Right lung (tissue), 5 donors: ENCODE data around the gene WNT7A. TPM values are rescaled to one million over a fixed set of nuclear protein-coding genes. Genes with fewer than 3 reads are reported as not detected.

Experiments
- DNase-seq, 2 donors: peaks; one replicate each; pipeline ENCODE4 v3.0.0-alpha.2; 2013
- polyA plus RNA-seq, 5 donors: library from polyadenylated mRNA; unstranded; fragments of 120-200 nt; gene quantifications; one replicate each; pipeline versions ENCODE4 v1.2.1 to v1.2.3, GENCODE V29; 2013; ENCODE audit warnings: inconsistent platforms in 1 of 5, low replicate concordance in 1 of 5; ENCODE audit not compliant: insufficient read length in 5 of 5, insufficient read depth in 1 of 5

WNT7A gene
- polyA plus RNA-seq, 5 donors = 0.44 to 1.5 (median 0.79) TPM

DNA sequence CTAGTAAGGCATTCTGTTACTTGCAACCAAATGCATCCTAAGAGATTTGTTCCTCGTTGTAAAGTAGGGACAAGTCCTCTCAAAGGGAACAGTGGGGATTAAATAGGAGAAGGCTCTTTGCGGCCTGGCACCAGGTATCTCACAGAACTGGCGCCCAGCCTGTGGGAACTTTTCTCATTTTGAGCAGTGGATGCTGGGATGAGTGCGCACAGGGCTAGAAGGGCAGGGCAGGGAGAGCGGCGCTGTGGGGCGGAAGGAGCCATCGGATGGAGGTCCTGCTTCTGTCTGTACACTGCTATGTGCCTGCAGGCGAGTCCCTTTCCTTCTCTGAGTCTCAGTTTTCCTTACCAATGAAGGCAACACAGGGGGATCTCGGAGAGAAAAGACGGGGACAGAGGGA lies 50.6 kb downstream of the WNT7A start:
- no peak for DNase-seq

DNA sequence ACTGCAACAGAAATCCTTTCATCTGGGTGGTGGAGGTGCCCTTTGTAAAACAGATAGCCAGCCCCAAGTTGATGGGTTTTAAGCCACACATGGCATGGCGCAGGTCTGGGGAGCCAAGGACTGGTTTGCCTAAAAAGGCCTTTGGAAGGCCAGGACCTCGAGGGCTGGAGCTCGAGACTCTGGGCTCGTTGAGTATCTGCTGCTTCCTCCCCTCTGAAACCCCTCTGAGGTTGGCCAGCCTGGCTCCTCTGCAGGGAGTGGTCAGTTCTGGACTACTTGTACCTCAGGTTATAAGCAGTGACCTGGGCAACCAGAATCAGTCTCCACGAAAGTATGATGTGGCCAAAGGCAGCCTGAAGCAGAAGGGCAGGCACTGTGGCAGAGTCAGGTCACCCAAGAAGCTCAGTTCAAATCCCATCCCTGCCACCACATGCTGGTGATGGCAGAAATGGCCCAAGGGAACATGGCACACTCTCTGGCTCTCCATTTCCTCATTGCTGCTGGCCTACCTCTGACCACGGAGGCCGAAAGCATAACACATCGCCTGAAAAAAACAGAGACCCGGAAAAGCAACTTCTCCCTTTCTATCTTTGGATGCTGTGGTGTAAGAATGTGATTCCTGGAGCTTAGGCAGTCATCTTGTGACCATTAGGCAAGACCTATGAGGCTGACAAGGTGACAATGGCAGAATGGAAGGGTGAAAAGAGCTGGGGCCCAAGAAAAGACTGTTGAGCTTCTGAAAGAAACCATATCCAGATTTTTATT lies 51.2 kb downstream of the WNT7A start:
- no peak for DNase-seq

DNA sequence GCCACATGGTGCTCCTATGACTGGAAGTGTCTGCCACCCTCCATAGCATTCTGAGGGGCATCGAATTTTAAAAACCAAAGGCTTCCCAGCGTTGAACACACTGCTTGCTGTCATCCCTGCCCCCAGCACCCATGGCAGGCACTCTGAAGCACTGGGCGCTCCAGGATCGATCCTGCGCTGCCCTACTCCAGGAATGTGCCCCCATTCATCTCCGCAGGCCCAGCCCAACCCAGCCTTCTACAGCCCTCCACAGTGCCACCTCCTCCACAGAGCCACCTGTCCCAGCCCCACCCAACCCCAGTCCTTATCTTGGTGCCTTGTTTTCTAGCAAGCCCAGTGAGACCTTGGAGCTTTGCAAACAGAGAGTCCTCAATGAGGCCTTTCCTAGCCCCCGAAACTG lies 52.2 kb downstream of the WNT7A start:
- DNase-seq = no peak

DNA sequence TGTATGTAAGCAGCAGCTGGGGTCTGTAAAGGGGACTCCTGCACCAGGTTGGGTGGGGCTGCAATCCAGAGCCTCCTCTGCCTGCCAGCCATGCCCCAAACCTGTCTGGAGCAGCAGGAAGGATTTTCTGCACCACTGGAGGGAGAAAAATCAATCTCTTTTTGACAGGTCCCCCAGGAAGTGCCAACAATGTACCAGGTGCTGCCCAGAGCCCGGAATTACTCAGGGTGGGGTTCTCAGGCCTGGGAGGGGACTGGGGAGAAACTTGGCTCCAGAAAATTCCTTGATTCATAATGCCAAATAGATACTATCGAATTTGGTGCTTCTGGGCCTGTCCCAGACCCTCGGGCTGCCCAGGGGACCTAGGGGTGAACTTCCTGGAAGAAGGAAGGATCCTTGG lies 52.6 kb downstream of the WNT7A start:
- DNase-seq = no peak

DNA sequence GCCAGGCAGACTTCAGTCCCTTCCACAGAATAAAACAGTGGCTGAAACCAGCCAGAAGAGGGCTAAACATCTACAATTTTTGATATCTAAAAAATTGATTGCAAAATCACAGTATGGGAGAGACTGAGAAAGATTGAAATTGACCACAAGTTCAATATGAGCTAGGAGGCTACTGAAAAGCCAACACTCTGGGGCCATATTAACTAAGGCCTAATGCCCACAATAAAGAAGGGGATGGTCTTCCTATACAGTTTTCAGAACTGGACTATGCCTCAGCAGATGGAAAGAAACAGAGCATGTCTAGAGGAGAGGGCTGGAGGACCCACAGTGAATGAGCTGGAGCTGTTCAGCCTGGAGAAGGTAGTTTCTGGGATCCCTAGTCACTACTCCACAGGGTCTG lies 53.2 kb downstream of the WNT7A start:
- DNase-seq = no peak

DNA sequence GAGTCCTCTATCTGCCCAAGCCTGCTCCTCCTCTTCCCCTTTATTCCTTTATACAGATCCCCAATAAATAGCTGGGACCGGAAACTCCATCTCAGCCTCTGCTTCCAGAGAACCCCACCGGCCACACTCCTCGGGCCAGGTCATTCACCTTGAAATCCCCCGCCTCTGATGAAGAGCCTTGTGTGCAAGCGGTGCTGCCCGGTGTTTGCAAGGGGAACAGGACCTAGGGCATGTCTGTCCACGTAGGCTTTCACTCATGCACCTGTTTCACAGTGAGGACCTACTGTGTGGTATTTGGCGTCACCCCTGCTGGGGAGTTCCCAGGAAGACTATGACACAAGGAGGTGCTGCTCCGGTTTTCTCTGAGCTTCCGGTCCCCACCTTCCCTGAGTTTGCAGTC lies 54.0 kb downstream of the WNT7A start:
- DNase-seq = no peak

DNA sequence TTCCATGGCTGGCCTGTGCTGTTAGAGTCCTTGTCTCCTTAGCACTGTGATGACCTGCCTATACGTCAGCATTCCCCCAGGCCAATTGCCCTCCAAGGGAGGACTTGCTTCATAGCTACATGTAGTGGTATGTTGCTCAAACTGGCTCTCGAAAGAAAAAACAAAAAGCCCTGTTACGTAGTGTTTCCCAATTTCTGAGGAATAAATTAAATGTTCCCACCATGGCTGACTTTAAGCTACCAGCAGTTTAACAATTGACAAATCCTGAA lies 54.6 kb downstream of the WNT7A start:
- no peak for DNase-seq

DNA sequence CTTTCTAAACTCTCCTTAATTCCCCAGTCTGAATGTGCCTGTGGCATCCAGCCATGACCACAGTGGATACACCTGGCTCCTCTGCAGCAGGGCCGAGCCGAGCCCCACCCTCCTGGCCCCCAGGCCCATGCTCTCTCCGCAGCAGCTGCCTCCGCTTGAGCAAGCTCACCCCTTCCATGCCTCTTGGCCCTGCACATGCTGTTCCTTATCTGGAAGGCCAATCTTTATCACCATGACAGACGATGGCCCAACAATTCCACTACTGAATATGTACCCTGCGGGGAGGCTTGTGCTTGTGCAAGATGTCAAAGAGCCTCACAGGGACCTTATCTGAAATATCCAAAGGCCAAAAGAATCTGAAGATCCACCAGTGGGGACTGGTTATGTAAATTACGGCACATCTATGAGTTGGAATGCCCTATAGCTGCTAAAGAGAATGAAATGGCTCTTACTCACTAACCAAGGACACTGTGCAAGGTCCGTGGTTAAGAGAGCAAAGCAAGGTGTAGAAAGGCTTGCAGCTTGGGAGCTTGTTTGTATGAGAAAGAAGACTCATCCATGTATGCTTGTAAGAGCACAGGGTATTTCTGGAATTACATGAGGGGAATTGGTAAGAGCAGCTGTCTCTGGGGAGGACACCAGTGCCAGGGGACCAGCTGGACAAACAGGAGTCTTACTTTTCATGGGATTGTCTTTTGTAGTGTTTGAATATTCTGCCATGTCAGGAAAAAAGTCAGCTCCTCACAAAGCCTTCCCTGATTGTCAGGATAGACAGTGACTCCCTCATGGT lies 55.2 kb downstream of the WNT7A start:
- DNase-seq = no peak

DNA sequence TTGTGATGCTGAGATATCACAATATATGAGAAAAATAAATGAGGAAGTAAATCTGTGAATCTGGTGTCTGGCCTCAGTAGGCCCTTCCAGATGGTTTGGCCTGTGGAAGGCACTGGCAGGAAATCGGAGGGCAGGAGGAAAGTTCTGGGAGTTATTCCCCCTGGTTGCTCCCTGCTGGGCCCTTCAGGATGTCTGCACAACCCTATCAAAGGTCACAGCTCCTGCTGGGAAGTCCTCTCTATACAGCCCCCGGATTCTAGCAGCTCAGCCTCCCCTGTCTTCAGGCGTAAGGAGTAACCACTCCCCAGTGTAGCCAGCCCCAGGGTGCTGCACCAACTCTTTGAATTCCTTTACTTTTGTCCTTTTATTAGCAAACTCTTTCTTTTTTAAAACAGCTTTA lies 56.2 kb downstream of the WNT7A start:
- DNase-seq = no peak

DNA sequence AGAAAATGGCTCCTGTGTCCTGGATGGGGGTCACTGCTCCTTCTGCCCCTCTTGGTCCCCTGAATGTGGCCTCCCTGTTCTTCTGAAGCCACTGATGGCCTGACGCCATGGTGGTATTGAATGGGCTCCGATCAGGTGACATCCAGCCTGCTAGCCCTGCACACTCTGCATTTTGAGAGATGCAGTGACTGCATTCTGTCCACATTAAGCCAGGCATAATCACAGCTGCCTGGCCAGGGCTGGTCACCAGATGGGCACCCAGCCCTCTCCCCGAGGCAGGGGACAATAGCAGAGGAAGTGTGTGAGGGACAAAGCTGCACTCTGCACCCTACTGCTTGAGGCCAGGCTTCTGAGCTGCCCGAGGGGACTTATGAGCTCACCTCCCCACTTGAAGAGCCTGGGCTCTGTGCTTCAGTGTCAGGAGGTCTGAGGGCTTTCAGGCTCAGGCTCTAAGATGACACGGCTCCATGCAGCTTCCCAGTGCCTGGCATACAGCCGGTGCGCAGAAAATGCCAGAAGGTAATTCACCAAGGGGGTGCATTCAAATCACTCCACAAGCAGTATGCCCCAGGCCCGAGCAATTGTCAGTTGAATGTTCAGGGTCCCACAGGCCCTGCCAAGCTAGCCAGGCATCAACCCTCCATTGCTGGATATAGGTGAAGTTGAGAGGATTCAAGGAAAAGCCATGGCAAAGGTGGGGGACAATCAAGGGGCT lies 56.8 kb downstream of the WNT7A start:
- no peak for DNase-seq

DNA sequence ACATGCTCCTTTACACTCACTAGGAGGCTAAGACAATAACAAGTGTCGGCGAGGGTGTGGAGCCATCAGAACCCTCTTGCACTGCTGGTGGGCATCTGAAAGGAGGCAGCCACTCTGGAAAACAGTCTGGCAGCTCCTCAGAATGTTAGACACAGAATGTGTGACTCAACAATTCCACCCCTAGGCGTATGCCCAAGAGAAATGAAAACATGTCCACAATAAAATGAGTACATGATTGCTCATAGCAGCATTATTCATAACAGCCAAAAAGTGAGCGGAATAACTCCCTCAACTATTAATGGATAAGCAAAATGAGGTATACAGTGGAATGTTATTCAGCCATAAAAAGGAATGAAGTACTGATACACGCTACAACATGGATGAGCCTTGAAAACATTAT lies 57.8 kb downstream of the WNT7A start:
- DNase-seq = no peak

DNA sequence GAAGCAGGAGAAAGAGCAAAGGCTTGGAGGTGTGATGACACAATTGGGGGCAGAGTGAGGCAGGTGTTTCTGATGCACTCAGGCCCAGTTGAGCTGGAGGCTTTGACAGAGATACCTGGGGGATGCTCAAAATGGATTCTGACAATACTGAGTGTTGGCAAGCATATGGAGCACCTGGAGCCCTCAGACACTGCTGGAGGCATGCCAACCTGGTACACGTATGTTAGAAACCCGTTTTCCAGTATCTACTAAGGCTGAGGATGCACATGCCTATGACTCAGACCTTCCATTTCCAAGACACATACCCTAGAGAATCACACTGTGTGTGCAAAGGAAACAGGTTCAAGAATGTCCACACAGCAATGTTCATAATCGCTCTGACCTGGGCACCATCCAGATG lies 58.7 kb downstream of the WNT7A start:
- DNase-seq = no peak

DNA sequence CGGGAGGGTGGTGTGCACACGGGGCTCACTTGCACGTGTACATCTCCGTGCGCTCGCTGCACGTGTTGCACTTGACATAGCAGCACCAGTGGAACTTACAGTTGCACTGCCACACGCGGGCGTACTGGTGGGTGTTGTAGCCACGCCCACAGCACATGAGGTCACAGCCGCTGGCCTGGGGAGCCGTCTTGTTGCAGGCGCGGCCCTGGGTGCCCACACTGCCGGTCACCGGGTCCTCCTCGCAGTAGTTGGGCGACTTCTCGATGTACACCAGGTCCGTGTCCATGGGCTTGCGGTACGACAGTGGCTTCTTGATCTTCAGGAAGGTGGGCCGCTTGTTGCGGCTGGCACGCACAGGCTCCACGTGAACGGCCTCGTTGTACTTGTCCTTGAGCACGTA lies 61.0 kb downstream of the WNT7A start:
- no peak for DNase-seq

DNA sequence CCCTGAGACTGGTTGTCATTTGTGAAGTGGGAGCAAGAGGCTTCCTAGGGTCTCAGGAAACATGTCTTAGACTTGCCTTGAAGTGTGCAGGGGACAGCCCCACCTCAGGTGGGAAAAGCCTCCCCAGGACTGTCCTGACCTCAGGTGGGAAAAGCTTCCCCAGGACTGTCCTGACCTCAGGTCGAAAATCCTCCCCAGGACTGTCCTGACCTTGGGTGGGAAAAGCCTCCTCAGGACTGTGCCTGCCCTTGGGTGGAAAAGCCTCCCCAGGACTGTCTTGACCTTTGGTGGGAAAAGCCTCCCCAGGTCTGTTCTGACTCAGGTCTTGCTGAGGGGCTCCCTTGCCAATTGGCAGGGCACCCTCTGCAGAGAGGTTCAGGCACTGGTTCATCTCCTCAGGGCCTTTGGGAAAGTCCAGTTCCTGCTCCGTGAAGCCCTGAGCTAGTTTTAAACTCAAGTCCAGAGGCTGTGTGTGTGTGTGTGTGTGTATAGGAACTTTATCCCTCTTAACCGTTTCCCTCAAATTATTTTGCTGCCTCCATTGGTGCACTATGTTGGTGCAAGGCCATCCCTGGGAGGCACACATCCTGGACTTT lies 64.7 kb downstream of the WNT7A start:
- DNase-seq = no peak

DNA sequence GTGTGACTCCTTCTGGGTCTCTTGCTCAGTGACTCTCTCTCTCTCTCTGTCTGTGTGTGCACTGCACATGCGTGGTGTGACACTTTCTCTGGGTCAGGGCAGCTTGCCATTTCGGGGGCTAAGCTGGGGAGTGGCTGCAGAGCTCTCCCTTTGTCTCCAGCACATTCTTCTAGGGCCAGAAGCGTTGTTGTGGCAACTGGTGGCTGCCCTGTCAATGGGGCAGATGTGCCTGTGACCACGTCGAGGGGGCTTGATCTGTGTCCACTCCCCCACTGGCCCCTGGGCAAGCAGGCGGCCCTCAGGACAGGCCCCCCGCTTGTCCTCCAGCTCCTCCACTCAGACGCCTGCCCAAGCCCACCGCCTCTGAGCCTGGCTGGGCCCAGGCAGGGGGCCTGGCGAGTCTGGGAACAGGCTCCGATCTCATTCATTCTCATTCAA lies 67.8 kb downstream of the WNT7A start:
- no peak for DNase-seq

DNA sequence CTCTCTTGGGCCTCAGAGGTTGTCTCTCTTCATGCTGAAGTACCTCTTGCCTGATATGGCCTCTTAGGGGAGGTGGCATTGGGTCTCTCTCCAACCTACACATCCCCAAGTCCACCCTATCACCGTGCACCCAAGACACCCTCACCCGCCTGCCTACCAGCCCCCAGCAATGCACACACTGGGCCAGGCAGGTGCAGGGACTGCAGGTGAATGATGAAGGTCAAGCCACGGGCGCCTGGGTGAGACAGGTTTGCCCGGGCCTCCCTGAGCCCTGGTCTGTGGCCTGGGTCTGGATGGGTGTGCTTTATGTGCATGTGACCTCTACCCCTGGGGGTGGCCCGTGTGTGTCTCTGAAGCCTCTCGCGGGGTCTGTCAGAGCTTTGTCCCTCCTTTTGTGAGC lies 68.3 kb downstream of the WNT7A start:
- no peak for DNase-seq

DNA sequence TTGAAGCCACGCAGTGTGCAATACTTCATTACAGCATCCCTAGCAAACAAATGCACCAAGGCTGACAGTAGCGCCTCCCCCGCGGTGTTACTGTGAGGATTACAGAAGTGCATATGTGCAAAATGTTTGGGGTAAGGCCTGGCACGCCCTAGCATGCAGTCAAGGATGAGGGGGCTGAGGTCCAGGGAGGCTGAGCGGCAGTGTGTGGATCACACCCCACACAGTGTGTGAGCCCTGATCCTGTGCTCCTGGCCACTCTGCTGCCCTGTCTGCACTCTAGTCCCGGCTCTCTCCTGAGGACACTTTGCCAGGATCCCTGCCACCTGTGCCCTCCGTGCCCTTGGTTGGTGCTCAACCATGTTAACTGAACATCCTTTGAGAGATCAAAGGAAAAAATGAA lies 71.3 kb downstream of the WNT7A start:
- no peak for DNase-seq

DNA sequence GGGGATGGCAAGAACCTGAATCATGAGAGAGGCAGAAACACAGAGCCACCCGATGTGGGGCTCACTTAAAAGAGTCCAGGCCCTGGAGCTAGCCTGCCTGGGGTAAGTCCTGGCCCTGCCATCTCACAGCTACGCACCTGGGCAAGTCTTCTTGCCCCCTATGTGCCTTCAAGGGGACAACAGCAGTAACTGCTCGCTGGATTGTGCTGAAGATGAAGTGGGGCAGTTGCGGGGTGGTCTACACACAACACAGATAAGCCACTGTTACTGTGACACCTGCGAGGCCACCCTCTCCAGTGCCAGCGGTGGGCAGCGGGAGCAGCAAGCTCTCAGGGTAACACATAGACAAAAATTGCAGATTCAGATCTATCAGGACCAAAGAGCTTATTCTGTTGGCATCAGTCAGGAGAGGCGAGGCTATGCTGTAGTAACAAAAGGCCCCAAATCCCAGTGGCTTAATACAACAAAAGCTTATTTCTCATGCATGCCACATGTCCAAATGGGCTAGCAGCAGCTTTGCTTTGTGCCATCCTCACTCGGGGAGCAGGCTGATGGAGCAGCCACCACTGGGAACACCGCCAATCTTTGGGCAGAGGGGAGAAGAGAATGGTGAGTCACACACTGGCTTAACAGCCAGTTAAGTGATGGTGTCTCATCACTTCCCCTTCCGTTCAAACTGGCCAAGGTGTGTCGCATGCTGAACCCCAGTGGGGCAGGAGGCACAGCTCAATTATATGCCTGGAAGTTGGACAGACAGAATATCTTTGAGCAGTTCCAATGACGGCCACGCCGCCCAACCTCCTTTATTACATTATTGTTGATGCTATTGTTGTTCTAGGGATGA lies 78.3 kb downstream of the WNT7A start:
- no peak for DNase-seq

DNA sequence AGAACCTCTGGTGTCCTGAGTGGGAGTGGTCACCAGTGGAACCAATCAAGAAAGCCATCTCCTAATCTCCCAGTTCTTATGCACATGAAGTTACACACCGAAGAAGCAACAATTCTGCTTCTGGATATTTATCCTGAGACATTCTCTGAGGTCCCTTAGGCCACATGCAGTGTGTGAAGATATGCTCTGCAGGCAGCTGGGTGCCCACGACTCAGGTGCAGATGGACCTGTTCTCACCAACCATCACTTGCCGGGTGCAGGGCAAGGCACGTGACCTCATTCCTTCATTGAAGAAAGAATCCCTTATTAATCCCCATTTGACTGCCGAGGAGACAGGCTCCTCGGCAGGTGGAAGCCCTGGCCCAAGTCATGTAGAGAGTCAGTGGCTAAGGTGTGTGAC lies 79.8 kb downstream of the WNT7A start:
- no peak for DNase-seq

DNA sequence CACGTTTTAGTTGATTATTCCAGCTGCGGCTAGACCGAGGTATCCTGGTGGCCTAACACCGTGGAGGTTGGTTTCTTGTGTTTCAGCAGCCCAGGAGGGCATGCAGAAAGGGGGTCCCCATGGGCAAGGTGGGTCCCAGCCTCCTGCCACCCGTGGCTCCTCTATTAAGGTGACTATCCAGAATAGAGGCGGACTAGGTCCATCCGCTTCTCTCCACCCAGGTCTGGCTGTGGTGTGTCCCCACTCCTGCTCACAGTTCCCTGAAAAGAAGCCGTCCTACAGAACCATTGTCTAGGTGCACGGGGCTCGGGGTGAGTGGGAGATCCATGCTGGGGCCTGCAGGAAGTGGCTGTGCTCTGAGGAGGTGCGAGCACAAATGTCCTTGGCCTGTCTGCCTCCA lies 81.5 kb downstream of the WNT7A start:
- DNase-seq = no peak

DNA sequence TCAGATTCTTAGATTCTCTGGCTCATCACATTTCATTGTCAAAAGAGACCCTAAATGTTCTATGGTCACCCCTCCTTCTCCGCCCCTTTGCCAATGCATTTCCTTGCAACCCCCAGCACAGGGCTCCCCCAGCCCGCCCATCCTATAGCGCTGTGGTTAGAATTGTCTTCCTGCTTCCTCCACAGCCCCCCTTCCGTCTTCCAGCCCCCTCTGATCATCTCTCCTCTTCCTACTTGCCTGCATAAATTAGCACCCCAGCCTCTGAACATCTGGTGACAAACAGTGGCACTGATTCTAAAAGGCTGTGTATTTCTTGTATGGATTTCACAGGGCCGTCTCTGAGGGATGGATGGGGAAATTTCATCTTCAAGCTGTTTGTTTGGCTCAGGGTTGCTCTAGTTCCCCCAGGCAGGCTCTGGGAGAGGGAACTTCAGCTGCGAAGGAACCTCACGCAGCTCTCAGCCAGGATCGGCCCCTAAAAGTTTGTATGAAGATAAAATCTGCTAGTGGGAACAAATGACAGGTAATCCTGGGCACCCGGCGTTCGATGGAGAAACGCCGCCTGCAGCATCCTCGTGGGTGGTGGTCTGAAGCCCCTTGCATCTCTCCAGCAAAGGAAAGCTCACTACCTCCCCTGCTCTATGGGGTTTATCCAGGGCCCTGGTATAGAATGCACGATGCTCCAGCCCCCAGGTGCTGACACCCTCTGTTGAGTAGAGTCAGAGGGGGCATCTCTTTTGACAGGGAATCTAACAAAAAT lies 83.0 kb downstream of the WNT7A start:
- DNase-seq = no peak
